ENCODE data around the gene ZNF554.

DNA sequence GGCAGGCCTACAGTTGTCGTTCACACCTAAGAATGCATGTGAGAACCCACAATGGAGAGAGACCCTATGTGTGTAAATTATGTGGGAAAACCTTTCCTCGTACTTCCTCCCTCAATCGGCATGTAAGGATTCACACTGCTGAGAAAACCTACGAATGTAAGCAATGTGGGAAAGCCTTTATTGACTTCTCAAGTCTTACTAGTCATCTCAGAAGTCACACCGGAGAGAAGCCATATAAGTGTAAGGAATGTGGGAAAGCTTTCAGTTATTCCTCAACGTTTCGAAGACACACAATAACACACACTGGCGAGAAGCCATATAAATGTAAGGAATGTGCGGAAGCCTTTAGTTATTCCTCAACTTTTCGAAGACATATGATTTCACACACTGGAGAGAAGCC lies 32.9 kb downstream of the ZNF554 start:
- TF ChIP-seq, protein P1, sequence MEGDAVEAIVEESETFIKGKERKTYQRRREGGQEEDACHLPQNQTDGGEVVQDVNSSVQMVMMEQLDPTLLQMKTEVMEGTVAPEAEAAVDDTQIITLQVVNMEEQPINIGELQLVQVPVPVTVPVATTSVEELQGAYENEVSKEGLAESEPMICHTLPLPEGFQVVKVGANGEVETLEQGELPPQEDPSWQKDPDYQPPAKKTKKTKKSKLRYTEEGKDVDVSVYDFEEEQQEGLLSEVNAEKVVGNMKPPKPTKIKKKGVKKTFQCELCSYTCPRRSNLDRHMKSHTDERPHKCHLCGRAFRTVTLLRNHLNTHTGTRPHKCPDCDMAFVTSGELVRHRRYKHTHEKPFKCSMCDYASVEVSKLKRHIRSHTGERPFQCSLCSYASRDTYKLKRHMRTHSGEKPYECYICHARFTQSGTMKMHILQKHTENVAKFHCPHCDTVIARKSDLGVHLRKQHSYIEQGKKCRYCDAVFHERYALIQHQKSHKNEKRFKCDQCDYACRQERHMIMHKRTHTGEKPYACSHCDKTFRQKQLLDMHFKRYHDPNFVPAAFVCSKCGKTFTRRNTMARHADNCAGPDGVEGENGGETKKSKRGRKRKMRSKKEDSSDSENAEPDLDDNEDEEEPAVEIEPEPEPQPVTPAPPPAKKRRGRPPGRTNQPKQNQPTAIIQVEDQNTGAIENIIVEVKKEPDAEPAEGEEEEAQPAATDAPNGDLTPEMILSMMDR (IDR thresholded peaks at IDR 0.05), result no peak
- no peak for TF ChIP-seq RAD21 (IDR thresholded peaks at IDR 0.05; ENCODE audit: low read length)
- TF ChIP-seq NRF1 (IDR thresholded peaks at IDR 0.05; ENCODE audit: low read depth, low read length), result no peak
- no peak for TF ChIP-seq POLR2AphosphoS5 (IDR thresholded peaks at IDR 0.05; ENCODE audit: low read depth, low read length)
- TF ChIP-seq TAF1 (IDR thresholded peaks at IDR 0.05; ENCODE audit: borderline replicate concordance, low read depth, low read length), result no peak
- no peak for TF ChIP-seq SIN3A (IDR thresholded peaks at IDR 0.05; ENCODE audit: borderline replicate concordance, low read depth, low read length)
